Neutrophil (primary cell): ENCODE measurements around the gene SLIT2.

Experiments used
- H3K27ac ChIP-seq: fragments of 200-600 bp; sonication (generic); 2 replicates; pipeline ENCODE4 v1.5.1; 2016; ENCODE audit warnings: mild to moderate bottlenecking, moderate library complexity
- H3K27me3 ChIP-seq: fragments of 200-600 bp; sonication (generic); 2 replicates; pipeline ENCODE4 v1.6.0; 2016; ENCODE audit warnings: mild to moderate bottlenecking
- H3K36me3 ChIP-seq: fragments of 200-600 bp; sonication (generic); 2 replicates; pipeline ENCODE4 v1.5.1; 2017
- H3K4me1 ChIP-seq, 2 experiments: fragments of 200-600 bp in 1 of 2; sonication (generic) in 1 of 2; 1 replicate in 1 of 2; 2 replicates in 1 of 2; pipeline versions ENCODE4 v1.5.1 to v1.6.1; 2013 to 2016; ENCODE audit warnings: low read depth in 1 of 2, low read length in 1 of 2, mild to moderate bottlenecking in 1 of 2, moderate library complexity in 1 of 2; ENCODE audit not compliant: control insufficient read depth in 1 of 2, insufficient read depth in 1 of 2
- H3K4me3 ChIP-seq, 2 experiments: fragments of 200-600 bp in 1 of 2; sonication (generic) in 1 of 2; 1 replicate in 1 of 2; 2 replicates in 1 of 2; pipeline ENCODE4 v1.5.1; 2013 to 2016; ENCODE audit warnings: low read depth in 1 of 2, low read length in 1 of 2, mild to moderate bottlenecking in 1 of 2, moderate library complexity in 1 of 2
- H3K9me3 ChIP-seq: fragments of 200-600 bp; sonication (generic); 2 replicates; pipeline ENCODE4 v1.5.1; 2016
- CTCF ChIP-seq: fragments of 200-600 bp; sonication (generic); IDR thresholded peaks from 2 replicates; pipeline ENCODE4 v1.5.1; 2016; ENCODE audit warnings: antibody characterized with exemption

The SLIT2 gene

GRCh38 chr4:20273793-20274192 is 22.1 kb downstream of the SLIT2 start:
- no peaks in the 10 kb centered on the region for H3K27me3 ChIP-seq
- no peak overlapping the region for H3K4me3 ChIP-seq
- H3K36me3 ChIP-seq = no peaks in the 10 kb centered on the region
- H3K9me3 ChIP-seq = no peaks in the 10 kb centered on the region
- no peak for TF ChIP-seq CTCF
- H3K4me1 ChIP-seq = no peaks in the 10 kb centered on the region
- H3K27ac ChIP-seq = no peak overlapping the region

- no peaks in the 10 kb centered on the region for H3K36me3 ChIP-seq
- no peaks in the 10 kb centered on the region for H3K4me1 ChIP-seq
- no peak overlapping the region for H3K27ac ChIP-seq
- H3K27me3 ChIP-seq = no peaks in the 10 kb centered on the region
- no peak for TF ChIP-seq CTCF
- no peak overlapping the region for H3K4me3 ChIP-seq
- no peaks in the 10 kb centered on the region for H3K9me3 ChIP-seq
Observed at GRCh38 chr4:20276848-20277247, 25.1 kb downstream of the SLIT2 start.

- Histone ChIP-seq H3K4me1 (no peaks in the 10 kb centered on the region), H3K9me3 (no peaks in the 10 kb centered on the region), H3K36me3 (no peaks in the 10 kb centered on the region), H3K27me3 (no peaks in the 10 kb centered on the region), H3K4me3 (no peak overlapping the region), H3K27ac (no peak overlapping the region)
- no peak for TF ChIP-seq CTCF
Observed at GRCh38 chr4:20278195-20278594, 26.5 kb downstream of the SLIT2 start.

GRCh38 chr4:20279381-20279780 is 27.7 kb downstream of the SLIT2 start:
- Histone ChIP-seq H3K9me3 (no peaks in the 10 kb centered on the region), H3K4me3 (no peak overlapping the region), H3K27me3 (no peaks in the 10 kb centered on the region), H3K36me3 (no peaks in the 10 kb centered on the region), H3K4me1 (no peaks in the 10 kb centered on the region), H3K27ac (no peak overlapping the region)
- TF ChIP-seq CTCF = no peak

- no peak overlapping the region for H3K27ac ChIP-seq
- no peaks in the 10 kb centered on the region for H3K9me3 ChIP-seq
- TF ChIP-seq CTCF = no peak
- H3K4me3 ChIP-seq = no peak overlapping the region
- no peaks in the 10 kb centered on the region for H3K4me1 ChIP-seq
- H3K27me3 ChIP-seq = no peaks in the 10 kb centered on the region
- no peaks in the 10 kb centered on the region for H3K36me3 ChIP-seq
Observed at GRCh38 chr4:20281453-20281852, 29.7 kb downstream of the SLIT2 start.

- Histone ChIP-seq H3K27me3 (no peaks in the 10 kb centered on the region), H3K36me3 (no peaks in the 10 kb centered on the region), H3K9me3 (no peaks in the 10 kb centered on the region), H3K4me1 (no peaks in the 10 kb centered on the region), H3K4me3 (no peak overlapping the region), H3K27ac (no peak overlapping the region)
- TF ChIP-seq CTCF = no peak
Observed at GRCh38 chr4:20283039-20283438, 31.3 kb downstream of the SLIT2 start.
